Measurements from ENCODE around the gene ASCL1.
A peak's percentile ranks its signal among the peaks of the same experiment; 100 is the strongest.

Gene ASCL1

GRCh38 chr12:102976609-102977280 is 19.3 kb downstream of the ASCL1 start:
- no peak for DNase-seq

DNA sequence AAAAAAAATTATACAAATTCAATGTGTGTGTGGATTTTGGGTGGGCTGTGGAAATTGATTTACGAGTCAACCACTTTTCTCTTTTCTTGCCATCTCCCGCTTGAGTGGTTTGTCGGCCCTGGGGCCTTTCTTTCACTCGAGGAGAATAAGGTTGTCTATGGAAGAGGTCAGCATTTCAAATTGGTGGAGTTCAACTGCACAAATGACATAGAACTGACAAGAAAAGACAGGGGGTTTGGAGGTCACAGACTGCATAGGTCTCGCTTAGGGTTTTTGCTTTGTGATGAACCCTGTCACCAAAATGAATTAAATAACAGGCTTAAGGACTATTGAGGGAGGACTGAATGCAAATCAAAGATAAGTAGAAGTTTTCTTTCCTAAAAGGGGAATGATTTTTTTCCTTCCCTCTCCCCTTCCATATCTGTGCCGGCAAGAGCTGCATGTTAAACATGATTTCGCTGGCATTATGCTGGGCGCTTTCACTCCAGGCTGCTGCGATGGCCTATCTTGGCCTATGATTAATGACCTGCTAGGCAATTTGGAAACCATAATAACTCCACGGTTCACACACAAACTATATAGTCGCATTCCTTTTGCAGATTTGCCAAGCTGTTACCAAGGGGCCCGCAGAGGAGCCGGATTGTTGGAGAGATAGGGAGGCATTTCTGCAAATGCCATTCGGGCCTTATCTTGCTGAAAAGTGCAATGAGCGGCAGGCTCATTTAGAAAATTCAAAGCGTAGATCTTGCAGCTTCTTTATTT is 20.7 kb downstream of the ASCL1 start:
- DNase-seq, result no peak

GRCh38 chr12:102980350-102980749 is 22.9 kb downstream of the ASCL1 start:
- DNase-seq, result no peak

- peak in 9 of 56 donors; percentile 0 to 11 (median 3) for DNase-seq
These were observed 32.9 kb downstream of the ASCL1 start for GRCh38 chr12:102990419-102990818.

GRCh38 chr12:102992297-102992696 is 34.8 kb downstream of the ASCL1 start:
- no peak for DNase-seq

DNA sequence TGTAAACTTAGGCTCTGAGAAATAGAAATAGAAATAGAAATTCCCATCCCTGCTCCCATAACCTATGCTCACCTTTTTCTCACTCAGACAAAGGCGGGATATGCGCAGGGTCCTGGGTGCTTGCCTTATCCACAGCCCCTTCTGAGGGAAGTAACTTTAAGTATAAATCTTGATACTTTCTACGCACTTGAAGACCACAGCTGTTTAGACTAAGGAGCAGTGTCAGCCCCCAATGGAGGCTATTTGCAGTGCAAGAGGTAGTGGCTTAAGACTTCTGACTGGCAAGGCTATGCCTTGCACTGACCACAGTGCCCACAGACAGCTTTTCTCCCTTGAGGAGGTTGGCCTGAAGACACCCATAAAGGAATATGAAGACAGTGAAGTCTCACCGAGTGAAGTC is 35.2 kb downstream of the ASCL1 start:
- no peak for DNase-seq

- DNase-seq, result no peak
These were observed 36.1 kb downstream of the ASCL1 start for GRCh38 chr12:102993537-102993936.

DNA sequence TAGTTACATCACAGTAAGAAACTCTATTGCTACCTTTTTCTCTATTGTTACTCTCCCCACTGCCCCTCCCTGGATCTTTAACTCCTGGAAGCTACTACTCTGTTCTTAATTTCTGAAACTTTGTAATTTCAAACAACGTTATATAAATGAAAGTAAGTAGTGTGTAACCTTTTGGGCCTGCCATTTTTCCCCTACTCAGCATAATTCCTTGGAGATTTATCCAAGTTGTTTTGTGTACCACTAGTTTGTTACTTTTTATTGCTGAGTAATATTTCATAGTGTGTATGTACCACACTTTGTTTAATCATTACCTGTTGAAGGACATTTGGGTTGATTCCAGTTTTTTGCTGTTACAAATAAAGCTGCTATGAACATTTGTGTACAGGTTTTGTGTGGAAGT is 37.9 kb downstream of the ASCL1 start:
- no peak for DNase-seq
